HG03575 (cell line): Measurements from ENCODE around the gene SMURF1.

ENCODE experiments used
- ATAC-seq: cut with Tn5 transposase; IDR thresholded peaks from one replicate; pipeline ENCODE4 v1.9.1; 2021; ENCODE audit not compliant: unreplicated experiment, insufficient number of reproducible peaks, low FRiP score; ENCODE audit errors: extremely low read depth

SMURF1 gene

GRCh38 chr7:99016196-99016595 lies 127.7 kb downstream of the SMURF1 start:
- no peak for ATAC-seq

DNA sequence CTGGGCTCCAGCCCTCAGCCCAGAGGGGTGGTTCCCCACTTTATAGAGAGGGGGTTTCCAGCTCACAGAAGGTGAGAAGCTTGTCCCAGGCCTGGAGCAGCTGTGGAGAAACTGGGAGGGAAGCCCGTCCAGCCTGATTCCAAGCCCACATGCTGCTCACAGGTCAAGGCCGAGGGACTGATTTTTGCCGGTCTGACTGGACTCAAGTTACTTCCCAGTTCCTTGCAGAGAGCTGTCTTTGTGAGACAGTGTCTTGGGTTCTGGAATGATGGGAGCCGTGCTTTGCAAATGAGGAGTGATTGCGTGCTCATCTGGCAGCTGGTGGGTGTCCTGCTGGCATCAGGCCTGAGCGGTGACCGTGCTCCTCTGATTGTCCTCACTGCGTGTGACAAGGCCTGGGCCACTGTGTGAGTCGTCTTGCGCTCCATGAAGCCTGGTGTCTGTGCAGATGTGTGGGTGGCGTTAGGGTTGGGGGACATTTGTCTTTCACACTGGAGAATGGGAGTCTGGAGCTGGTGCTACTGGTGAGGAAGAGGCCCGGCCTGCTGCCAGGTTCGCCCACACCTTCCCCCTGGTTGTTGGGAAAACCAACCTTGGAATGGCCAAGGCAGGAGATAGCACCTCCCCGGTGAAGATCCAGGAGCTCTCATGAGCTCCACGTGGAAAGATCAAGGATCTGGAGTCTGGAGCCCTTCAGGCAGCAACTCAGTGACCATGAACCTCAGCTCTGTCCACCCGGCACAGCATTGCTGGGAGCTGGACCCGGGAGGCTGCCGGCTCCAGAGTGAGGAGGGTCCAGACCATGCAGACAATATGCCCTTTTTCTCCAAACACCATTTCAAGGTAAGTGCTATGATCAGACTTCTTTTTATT lies 129.6 kb downstream of the SMURF1 start:
- ATAC-seq: no peak

GRCh38 chr7:99013266-99014112 lies 130.4 kb downstream of the SMURF1 start:
- no peak for ATAC-seq

DNA sequence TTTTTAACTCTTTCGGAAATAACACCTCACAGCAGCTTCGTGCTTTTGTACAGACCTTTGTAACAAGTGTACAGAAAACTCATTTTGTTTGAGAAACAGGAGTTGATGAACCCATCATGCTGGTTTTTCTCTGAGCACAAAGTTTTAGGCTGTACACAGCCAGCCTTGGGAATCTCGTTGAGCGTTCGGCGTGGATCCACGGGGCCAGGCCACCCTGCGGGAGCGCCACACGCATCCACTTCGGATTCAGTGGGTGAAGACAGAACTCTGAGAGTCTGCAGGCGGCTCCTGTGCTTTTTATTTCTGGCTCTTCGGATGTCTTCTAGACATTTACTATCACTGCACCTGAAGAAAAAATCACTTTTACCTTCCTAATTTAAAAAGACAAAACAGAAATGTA lies 131.2 kb downstream of the SMURF1 start:
- no peak for ATAC-seq

DNA sequence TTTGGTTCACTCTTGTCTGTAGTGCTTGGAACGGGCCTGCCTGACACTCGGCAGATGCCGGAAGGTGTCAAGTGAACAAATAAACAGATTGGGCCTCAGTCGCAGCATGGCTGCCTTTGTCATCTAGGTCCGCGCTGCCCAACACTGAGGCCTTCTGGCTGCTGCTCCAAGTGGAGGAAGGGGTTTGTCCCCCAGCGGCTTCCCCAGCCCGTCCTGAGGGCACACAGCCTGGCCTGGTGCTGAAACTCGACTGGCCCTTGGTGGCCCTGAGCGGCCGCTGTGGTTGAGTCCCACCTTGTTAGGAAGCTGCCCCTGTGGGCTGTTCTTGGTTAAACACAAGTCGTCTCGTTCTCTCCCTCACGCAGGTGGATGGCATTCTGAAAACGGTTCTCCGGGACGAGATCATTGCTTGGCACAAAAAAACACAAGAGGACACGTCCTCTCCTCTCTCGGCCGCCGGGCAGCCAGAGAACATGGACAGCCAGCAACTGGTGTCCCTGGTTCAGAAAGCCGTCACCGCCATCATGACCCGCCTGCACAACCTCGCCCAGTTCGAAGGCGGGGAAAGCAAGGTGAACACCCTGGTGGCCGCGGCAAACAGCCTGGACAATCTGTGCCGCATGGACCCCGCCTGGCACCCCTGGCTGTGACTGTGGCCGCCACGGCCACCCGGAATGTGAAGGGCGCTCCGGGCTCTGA lies 132.1 kb downstream of the SMURF1 start:
- no peak for ATAC-seq

- no peak for ATAC-seq
These were observed 132.6 kb downstream of the SMURF1 start for GRCh38 chr7:99011341-99011705.

GRCh38 chr7:99010281-99010680 lies 133.6 kb downstream of the SMURF1 start:
- ATAC-seq: no peak

GRCh38 chr7:99008921-99009530 lies 134.9 kb downstream of the SMURF1 start:
- ATAC-seq: no peak

DNA sequence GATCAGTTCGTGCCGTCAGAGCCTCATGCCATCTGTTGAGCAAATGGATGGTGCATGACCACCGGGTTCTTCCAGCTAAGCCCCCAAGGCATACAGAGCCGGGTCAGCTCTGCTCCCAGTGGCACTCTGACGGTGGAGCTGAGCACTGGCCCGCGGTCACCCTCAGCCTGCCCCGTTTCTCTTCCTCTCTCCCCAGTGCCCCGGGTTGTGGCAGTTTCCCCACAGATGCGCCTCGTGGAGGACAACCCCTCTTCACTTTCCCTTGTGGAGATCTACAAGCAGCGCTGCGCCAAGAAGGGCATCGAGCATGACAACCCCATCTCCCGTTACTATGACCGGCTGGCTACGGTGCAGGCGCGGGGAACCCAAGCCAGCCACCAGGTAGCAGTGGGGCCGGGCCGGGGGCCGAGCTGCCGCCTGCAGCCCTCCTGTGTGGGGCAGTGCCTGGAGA lies 135.7 kb downstream of the SMURF1 start:
- no peak for ATAC-seq

GRCh38 chr7:99006739-99007424 lies 137.0 kb downstream of the SMURF1 start:
- ATAC-seq: no peak

- no peak for ATAC-seq
These were observed 138.1 kb downstream of the SMURF1 start for GRCh38 chr7:99005776-99006175.

DNA sequence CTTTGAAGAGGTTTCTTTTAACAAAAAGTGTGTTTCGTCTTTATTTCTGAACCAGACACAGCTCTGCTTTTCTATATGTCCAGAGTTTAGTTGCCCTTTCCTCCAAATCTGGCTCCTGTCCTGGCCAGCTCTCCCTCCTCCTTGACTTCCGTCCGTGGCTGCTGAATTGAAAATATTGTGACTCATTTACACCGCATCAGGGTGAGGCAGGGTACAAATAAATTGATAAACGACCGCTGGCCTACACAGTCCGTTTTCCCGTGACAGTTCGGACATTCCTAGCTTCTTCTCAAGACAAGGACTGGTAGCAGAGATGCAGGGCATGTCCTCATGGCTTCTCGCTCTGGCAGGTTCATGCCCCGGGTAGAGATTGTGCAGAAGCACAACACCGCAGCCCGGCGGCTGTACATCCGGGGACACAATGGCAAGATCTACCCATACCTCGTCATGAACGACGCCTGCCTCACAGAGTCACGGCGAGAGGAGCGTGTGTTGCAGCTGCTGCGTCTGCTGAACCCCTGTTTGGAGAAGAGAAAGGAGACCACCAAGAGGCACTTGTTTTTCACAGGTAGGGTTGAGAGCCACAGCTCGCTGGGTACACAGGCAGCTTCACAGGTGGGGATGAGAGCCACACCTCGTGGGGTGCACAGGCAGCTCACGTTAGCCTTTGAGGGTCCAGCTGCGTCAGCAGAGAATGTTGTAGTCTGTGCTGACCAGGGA lies 139.0 kb downstream of the SMURF1 start:
- no peak for ATAC-seq

GRCh38 chr7:99004216-99004615 lies 139.7 kb downstream of the SMURF1 start:
- ATAC-seq: no peak

GRCh38 chr7:99003419-99003818 lies 140.5 kb downstream of the SMURF1 start:
- no peak for ATAC-seq

- ATAC-seq: no peak
These were observed 141.1 kb downstream of the SMURF1 start for GRCh38 chr7:99002827-99003212.

DNA sequence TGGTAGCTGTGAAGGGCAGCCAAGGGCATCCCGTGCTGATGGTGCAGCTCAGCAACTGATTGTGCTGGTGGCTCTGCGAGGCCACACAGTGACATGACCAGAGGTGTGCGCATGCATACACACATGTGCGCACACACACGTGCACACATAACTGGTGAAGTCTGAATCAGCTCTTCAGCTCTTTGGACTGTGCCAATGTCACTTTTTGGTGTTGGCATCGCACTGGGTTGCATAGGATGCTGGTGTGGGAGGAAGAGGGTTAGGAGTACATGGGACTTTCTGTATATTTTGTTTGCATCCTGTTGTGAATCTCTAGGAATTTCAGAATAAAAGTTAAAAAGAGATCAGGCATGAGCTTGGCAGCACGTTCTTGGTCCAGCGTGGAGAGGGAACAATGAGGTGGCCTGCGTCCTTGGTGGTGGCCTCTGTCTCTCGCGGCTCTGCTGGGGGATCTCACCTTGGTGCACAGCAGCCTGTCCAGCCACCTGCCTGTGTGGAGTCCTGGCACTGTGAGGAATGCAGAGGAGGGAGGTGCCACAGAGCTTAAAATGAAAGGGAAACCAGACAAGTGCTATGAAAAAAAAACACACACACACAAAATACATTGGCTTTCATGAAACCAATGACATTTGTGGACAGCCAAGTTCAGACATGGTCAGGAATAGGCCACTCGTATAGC lies 141.6 kb downstream of the SMURF1 start:
- no peak for ATAC-seq

DNA sequence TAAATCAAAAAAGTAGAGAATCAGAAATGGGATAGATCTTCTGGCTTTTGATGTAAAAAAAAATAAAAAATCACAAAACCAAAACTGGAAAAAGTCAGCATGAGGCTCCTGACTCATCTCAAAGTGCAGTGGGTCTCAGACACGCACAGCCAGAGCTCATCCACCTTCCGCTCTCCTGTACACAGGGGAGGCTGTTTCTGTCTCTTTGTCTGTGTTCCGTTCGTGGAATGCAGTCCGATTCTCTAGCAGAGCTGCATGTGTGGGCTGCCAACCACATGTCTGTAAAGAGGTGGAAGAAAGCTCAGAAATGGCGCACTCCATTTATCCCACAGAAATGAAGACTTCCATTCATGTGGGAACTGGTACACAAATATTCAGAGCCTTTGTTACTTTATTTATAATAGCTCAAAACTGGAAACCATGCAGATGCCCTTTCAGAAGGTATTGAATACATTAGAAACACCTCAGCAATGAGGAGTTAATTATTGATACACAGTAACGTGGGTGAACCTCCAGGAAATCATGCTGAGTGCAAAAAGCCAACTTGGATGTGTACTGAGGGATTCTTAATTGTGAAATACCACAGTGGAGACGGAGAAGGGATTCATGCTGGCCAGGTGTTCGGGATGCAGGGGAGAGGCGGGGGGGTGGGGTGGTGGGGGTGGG lies 142.3 kb downstream of the SMURF1 start:
- no peak for ATAC-seq
